Measurements from ENCODE around the gene SUSD5. TPM values are rescaled to one million over a fixed set of nuclear protein-coding genes. Genes with fewer than 3 reads are reported as not detected.
A peak's percentile ranks its signal among the peaks of the same experiment; 100 is the strongest.

The SUSD5 gene
- total RNA-seq, 1 experiment from 2014 or later: 1.2 TPM

- POLR2A ChIA-PET: interaction anchor here (1.0 kb wide), 1 partner anchor 18 kb away, joined by 5 read pairs; the partner anchor contains the start of gene CRTAP
- CTCF ChIA-PET: interaction anchor here (0.5 to 3.0 kb wide), 41 partner anchors 9 to 656 kb away, joined by 3 to 167 read pairs (median 4); partner anchors contain the start of genes CRTAP, FBXL2 and SUSD5
- Mint-ChIP-seq H3K9me3 (no peaks in the 10 kb centered on the region), H3K4me3 (no peak overlapping the region), H3K36me3 (peaks cover 41% of the 10 kb centered on the region), H3K27me3 (ENCODE audit: low read depth) (no peaks in the 10 kb centered on the region), H3K27ac (peak overlapping the region; percentile 71; the same call in 1 of the 2 replicates), H3K4me1 (peaks cover 16% of the 10 kb centered on the region)
- TF ChIP-seq TEAD1 (CRISPR knock-in tag; IDR thresholded peaks at IDR 0.05): peak; percentile 75; the same call in 1 of the 2 replicates
- no peak for TF ChIP-seq ATF1 (CRISPR knock-in tag; IDR thresholded peaks at IDR 0.05)
- no peak for TF ChIP-seq ZSCAN18 (CRISPR knock-in tag; IDR thresholded peaks at IDR 0.05)
- TF ChIP-seq USF2 (CRISPR knock-in tag; IDR thresholded peaks at IDR 0.05): no peak
- TF ChIP-seq GTF2I (CRISPR knock-in tag; conservative IDR thresholded peaks at IDR 0.05): no peak
- no peak for TF ChIP-seq IRF1 (CRISPR knock-in tag; IDR thresholded peaks at IDR 0.05)
- TF ChIP-seq ZNF263 (CRISPR knock-in tag; IDR thresholded peaks at IDR 0.05; ENCODE audit: low read depth): no peak
- TF ChIP-seq GRHL2 (CRISPR knock-in tag; IDR thresholded peaks at IDR 0.05; ENCODE audit: insufficient replicate concordance, severe bottlenecking): no peak
- TF ChIP-seq NR1H2 (CRISPR knock-in tag; IDR thresholded peaks at IDR 0.05): no peak
- TF ChIP-seq CTCF (IDR thresholded peaks at IDR 0.05): peak; percentile 52
- TF ChIP-seq USF1 (CRISPR knock-in tag; IDR thresholded peaks at IDR 0.05): no peak
- TF ChIP-seq CREB1 (CRISPR knock-in tag; IDR thresholded peaks at IDR 0.05): no peak
- no peak for TF ChIP-seq E2F5 (CRISPR knock-in tag; IDR thresholded peaks at IDR 0.05)
- no peak for TF ChIP-seq ETV6 (CRISPR knock-in tag; IDR thresholded peaks at IDR 0.05)
- TF ChIP-seq CDX4 (CRISPR knock-in tag; IDR thresholded peaks at IDR 0.05; ENCODE audit: borderline replicate concordance): no peak
- ATAC-seq (peak; percentile 97), DNase-seq (ENCODE audit: low spot score) (peak; percentile 63)
These were observed 87.1 kb downstream of the SUSD5 start for GRCh38 chr3:33131331-33132018.

- CTCF ChIA-PET: interaction anchor here (0.6 to 3.0 kb wide), 5 partner anchors 17 to 600 kb away, joined by 3 to 167 read pairs (median 5); partner anchors contain the start of gene CRTAP
- Mint-ChIP-seq H3K27ac (no peak overlapping the region), H3K27me3 (ENCODE audit: low read depth) (no peaks in the 10 kb centered on the region), H3K36me3 (peaks cover 43% of the 10 kb centered on the region), H3K4me3 (no peak overlapping the region), H3K4me1 (peaks cover 16% of the 10 kb centered on the region), H3K9me3 (no peaks in the 10 kb centered on the region)
- POLR2A ChIA-PET: interaction anchor here (0.6 kb wide), 1 partner anchor 668 kb away, joined by 3 read pairs; no protein-coding TSS in a partner anchor
- ATAC-seq (no peak), DNase-seq (ENCODE audit: low spot score) (no peak)
- TF ChIP-seq NFYB (CRISPR knock-in tag; conservative IDR thresholded peaks at IDR 0.05; ENCODE audit: low read depth) (no peak), ZNF671 (CRISPR knock-in tag; IDR thresholded peaks at IDR 0.05) (no peak), USF2 (CRISPR knock-in tag; IDR thresholded peaks at IDR 0.05) (no peak), CBFB (CRISPR knock-in tag; IDR thresholded peaks at IDR 0.05; ENCODE audit: low read depth) (no peak), NR2C2 (CRISPR knock-in tag; IDR thresholded peaks at IDR 0.05) (no peak), JUN (CRISPR knock-in tag; IDR thresholded peaks at IDR 0.05) (no peak), ATF3 (CRISPR knock-in tag; conservative IDR thresholded peaks at IDR 0.05) (no peak), RELA (CRISPR knock-in tag; IDR thresholded peaks at IDR 0.05; ENCODE audit: borderline replicate concordance) (no peak), ZNF121 (CRISPR knock-in tag; IDR thresholded peaks at IDR 0.05) (no peak), E2F1 (CRISPR knock-in tag; IDR thresholded peaks at IDR 0.05) (no peak), NR3C1 (CRISPR knock-in tag; conservative IDR thresholded peaks at IDR 0.05; ENCODE audit: low read depth) (no peak), GTF2I (CRISPR knock-in tag; conservative IDR thresholded peaks at IDR 0.05) (no peak)
These were observed 88.5 kb downstream of the SUSD5 start for GRCh38 chr3:33130144-33130543.
